Anterior cingulate cortex (tissue), 58 donors: ENCODE measurements around the gene VWF.

ENCODE experiments used
- DNase-seq, 58 donors: peaks; one replicate each; lab custom pipeline; 2025; lab: John Stamatoyannopoulos, UW

VWF gene

GRCh38 chr12:6080149-6081045 is 44.1 kb downstream of the VWF start:
- DNase-seq, result no peak

DNA sequence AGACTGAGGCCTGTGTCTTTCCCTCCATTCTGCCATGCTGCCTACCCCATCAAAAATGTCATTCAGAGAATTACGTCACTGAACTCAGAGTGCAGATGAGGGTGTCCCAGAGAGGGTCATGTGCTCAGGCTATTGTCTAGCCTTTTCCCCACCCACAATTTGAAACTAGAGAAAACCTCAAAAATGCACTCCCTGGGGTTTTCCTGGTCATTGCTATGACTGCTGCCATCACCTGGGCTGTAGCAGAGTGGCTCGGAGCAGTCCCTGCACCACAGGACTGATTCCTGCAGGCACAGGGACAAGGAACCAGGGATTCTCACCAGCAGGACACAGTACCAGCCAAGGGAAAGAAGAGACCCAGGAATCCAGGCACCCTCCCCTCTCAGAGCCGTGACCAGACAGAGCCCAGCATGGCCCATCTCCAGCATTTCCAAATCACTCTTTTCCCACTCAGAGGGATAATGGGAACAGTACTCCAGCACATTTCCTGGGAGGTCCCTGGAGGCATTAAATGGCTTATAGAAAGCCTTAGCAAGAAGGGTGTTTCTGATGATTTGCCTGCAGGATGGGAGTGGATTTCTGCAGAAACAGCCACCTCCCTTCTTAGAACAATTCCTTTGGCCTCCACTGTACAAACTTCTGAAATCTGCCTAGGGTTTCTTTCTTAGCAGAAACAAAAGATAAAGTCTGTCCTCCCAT is 45.9 kb downstream of the VWF start:
- DNase-seq, result peak in 1 of 58 donors; percentile 28

GRCh38 chr12:6077692-6078083 is 46.8 kb downstream of the VWF start:
- DNase-seq, result no peak

DNA sequence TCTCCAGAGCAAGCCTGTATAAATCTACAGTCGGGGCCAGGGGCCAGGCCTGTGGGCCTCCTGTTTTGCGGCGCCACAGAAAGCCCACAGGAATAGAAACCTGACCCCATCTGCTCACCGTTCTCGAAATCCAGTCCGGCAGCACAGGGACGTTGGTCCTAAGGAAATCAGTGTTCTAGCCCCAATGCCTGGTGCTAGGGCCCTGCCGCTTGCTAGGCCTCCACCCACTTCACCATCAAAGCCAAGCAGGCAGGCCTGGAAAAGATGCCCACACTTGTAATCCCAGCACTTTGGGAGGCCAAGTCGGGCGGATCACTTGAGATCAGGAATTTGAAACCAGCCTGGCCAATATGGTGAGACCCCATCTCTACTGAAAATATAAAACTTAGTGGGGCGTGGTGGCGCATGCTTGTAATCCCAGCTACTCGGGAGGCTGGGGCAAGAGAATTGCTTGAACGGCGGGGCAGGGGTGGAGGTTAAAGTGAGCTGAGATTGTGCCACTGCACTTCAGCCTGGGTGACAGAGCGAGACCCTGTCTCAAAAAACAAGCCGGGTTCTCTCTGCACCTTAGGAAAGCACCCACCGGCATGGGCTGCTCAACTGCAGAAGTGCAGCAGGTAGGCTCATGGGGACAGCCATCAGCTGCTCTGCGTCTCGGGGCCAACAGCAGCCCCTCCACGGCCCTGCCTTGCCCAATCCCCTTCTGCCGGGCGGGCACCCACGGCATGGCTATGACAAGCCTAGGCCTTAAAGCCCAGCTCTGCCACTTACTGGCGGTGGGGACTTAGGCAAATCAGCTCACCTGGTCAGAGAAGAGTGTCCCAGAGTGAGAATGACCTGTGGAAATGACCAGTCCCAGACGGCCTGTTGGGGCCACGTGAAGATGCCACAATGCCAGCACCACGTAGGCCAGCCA is 47.4 kb downstream of the VWF start:
- no peak for DNase-seq

DNA sequence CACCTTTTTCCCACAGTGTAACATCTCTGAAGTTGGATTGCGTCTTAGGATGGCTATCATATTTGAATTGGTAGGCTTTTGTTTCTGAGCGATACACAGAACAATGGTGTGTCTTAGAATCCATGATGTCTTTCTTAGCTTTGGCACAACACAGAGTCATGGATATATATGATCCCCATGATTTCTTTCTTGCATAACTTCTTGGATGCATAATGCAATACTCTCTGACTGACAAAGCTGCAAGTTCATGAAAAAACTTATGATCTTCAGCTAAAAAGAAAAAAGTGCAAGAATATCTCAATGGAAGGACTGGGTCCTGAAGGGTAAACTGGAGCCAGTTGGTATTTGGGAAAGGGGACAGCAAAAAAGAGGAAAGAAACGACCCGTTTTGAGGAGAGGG is 48.1 kb downstream of the VWF start:
- no peak for DNase-seq

- DNase-seq, result no peak
Observed at GRCh38 chr12:6074979-6075585, 49.4 kb downstream of the VWF start.

GRCh38 chr12:6074427-6074826 is 50.0 kb downstream of the VWF start:
- no peak for DNase-seq

- no peak for DNase-seq
Observed at GRCh38 chr12:6073426-6073825, 51.0 kb downstream of the VWF start.

DNA sequence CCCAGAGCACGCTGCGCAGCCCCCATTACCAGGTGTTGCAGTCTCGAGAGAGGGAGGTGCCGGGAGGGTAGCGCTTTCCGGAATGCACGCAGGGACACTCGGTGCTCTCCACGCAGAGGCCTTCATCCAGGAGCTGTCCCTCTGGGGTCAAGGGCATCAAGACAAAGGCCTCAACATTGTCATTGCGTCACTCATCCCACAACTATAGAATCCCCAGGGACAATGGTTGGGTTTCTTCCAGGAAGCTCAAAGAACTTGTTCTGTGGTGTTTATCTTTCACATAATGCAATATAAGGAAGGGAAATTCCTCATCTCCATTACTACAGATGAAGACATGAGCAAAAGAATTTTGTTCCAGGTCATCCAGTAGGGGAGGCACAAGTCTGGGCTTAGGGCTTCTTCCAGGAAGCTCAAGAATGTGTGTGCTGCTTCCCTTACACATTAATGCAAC is 52.1 kb downstream of the VWF start:
- no peak for DNase-seq

DNA sequence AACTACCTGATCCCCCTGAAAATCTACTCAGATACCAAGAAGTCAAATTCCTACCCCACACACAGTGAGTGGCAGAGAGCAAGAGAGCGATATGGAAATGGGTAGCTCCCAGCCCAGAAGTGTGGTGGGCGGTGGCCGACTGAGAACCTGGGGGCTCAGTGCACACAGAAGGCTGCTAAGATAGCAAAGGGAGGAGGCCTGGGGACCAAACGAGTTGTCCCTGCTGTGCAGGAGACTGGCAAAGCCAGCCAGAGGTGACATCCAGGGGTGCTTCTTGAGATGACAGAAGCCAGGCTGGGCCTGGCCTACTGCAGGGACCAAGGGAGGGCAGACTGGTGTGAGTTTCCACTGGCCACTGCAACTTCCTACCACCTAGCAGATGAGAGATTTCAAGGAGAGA is 52.9 kb downstream of the VWF start:
- no peak for DNase-seq

- no peak for DNase-seq
Observed at GRCh38 chr12:6070472-6071257, 53.8 kb downstream of the VWF start.

DNA sequence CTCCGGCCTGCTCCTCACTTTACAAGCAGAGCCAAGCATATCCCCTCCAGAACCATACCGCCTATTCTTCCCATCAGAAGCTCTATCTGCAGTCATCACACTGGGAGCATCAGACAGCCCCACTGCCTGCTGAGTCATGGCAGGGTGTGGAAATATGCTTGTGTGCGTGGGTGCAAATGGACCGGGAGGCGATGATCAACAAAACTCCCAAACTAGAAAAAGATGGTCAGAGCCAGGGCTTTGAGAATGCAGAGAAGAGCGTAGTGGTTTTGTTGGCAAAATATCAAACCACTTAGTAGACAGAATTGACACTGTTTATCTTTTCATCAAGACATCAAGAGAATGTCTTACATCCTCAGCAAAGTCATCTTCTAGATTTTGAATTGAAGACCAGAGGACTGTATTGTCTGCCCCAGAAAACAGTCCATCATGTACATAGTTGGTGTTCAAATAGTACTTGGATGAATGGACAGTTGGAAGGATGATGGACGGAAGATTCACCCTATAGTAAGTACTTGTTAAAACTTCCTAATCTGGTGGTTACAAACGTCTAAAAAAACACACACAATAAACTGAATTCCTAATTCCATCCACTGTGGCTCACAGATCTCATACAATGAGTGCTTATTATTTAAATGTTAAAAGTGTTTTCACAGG is 54.9 kb downstream of the VWF start:
- peak in 15 of 58 donors; percentile 6 to 36 (median 23) for DNase-seq

GRCh38 chr12:6068227-6068626 is 56.2 kb downstream of the VWF start:
- DNase-seq, result no peak

- peak in 3 of 58 donors; percentile 6 to 16 (median 16) for DNase-seq
Observed at GRCh38 chr12:6067152-6067916, 57.1 kb downstream of the VWF start.

GRCh38 chr12:6066651-6067050 is 57.8 kb downstream of the VWF start:
- DNase-seq, result no peak

GRCh38 chr12:6065863-6066199 is 58.6 kb downstream of the VWF start:
- DNase-seq, result peak in 2 of 58 donors; percentile 28 to 49

DNA sequence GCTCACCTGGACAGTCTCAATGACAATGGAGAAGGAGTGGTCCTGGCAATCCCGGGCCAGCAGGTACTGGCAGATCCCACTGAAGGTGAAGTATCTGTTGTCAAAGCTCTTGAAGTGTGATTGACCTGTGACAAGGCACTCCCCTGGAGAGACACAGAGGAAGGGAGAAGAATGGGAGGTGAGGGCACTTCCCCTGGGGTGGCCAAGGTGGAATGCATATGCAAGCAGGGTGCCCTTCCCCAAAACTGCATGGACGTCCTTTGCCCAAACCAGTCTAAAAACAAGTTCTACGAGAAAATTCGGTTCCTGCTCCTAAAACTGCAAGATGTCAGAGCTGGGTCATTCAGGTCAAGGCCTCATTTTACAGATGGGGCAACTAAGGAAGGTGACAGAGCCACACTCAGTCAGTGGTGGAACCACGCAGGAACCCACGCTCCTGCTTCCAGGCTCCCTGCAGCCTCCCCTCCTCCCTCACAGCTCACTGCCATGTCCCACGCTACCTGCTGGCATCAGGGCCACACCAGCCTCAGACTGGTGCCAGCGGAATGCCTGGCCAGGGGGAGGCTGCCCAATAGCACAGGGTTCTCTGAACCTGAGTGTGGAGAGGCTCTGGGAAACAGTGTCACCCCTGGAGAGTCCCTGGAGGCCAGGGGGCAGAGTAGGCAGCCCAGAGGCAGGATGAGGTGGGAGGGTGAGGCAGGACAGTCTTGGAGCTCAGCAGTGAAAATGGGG is 59.2 kb downstream of the VWF start:
- DNase-seq, result peak in 1 of 58 donors; percentile 49
